Suprapubic skin (tissue), 4 donors: ENCODE measurements around the gene SLC7A4. TPM values are rescaled to one million over a fixed set of nuclear protein-coding genes. Genes with fewer than 3 reads are reported as not detected.

Source experiments
- DNase-seq, 2 donors: peaks; one replicate each; pipeline ENCODE4 v3.0.0-alpha.2; 2019; ENCODE audit warnings: low spot score in 2 of 2
- H3K27ac ChIP-seq: fragments of 200-600 bp; sonication (generic); one replicate; pipeline ENCODE4 v1.5.1; 2019
- H3K27me3 ChIP-seq: fragments of 200-600 bp; sonication (generic); one replicate; pipeline ENCODE4 v1.5.1; 2019
- H3K36me3 ChIP-seq: fragments of 200-600 bp; sonication (generic); one replicate; pipeline ENCODE4 v1.5.1; 2019
- H3K4me1 ChIP-seq: fragments of 200-600 bp; sonication (generic); one replicate; pipeline ENCODE4 v1.5.1; 2019
- H3K4me3 ChIP-seq: fragments of 200-600 bp; sonication (generic); one replicate; pipeline ENCODE4 v1.5.1; 2019; ENCODE audit warnings: mild to moderate bottlenecking
- H3K9me3 ChIP-seq: fragments of 200-600 bp; sonication (generic); one replicate; pipeline ENCODE4 v1.5.1; 2019
- EP300 ChIP-seq: sonication (generic); formaldehyde crosslinking; IDR thresholded peaks from one replicate; pipeline ENCODE4 v1.6.1; 2017; ENCODE audit warnings: antibody characterized with exemption
- POLR2A ChIP-seq, 2 donors: fragments of 450-650 bp; IDR thresholded peaks; one replicate each; pipeline ENCODE4 v1.6.1; 2017; ENCODE audit warnings: antibody characterized with exemption in 2 of 2, mild to moderate bottlenecking in 2 of 2, moderate library complexity in 2 of 2
- POLR2AphosphoS5 ChIP-seq, 3 donors: sonication (generic); formaldehyde crosslinking; IDR thresholded peaks; one replicate each; pipeline ENCODE4 v1.6.1; 2017; ENCODE audit warnings: antibody characterized with exemption in 3 of 3
- WGBS: methylation state at CpG from one replicate; pipeline ENCODE4 v1.1.5; 2018; 5-methylcytosine and 5-hydroxymethylcytosine counted together
- total RNA-seq, 4 donors: library from RNA; depleted of rRNA; stranded (reverse); fragments of >200 nt; gene quantifications; one replicate each; pipeline ENCODE4 v1.1.0, GENCODE V29; 2016
- TF ChIP-seq, protein P1 (sequence below), 2 donors: fragments of 200-600 bp in 1 of 2; fragments of 450-650 bp in 1 of 2; sonication (generic) in 1 of 2; IDR thresholded peaks; one replicate each; pipeline ENCODE4 v1.5.1; 2016 to 2019; ENCODE audit warnings: antibody characterized with exemption in 2 of 2, mild to moderate bottlenecking in 1 of 2, moderate library complexity in 1 of 2

Gene SLC7A4
- total RNA-seq, 4 donors from 2014 or later = 0.48 to 2.2 (median 1.6) TPM

GRCh38 chr22:21026783-21027692, 5.3 kb downstream of the SLC7A4 start:
- DNase-seq = no peak
- 78% methylated on average over 7 of the region's 14 CpGs for WGBS
- Histone ChIP-seq H3K27ac (no peak overlapping the region), H3K9me3 (no peaks in the 10 kb centered on the region), H3K36me3 (no peaks in the 10 kb centered on the region), H3K4me3 (no peak overlapping the region), H3K4me1 (peaks cover 18% of the 10 kb centered on the region), H3K27me3 (peaks cover 28% of the 10 kb centered on the region)
- TF ChIP-seq, protein P1, sequence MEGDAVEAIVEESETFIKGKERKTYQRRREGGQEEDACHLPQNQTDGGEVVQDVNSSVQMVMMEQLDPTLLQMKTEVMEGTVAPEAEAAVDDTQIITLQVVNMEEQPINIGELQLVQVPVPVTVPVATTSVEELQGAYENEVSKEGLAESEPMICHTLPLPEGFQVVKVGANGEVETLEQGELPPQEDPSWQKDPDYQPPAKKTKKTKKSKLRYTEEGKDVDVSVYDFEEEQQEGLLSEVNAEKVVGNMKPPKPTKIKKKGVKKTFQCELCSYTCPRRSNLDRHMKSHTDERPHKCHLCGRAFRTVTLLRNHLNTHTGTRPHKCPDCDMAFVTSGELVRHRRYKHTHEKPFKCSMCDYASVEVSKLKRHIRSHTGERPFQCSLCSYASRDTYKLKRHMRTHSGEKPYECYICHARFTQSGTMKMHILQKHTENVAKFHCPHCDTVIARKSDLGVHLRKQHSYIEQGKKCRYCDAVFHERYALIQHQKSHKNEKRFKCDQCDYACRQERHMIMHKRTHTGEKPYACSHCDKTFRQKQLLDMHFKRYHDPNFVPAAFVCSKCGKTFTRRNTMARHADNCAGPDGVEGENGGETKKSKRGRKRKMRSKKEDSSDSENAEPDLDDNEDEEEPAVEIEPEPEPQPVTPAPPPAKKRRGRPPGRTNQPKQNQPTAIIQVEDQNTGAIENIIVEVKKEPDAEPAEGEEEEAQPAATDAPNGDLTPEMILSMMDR (IDR thresholded peaks at IDR 0.05) = no peak
- no peak for TF ChIP-seq POLR2A (IDR thresholded peaks at IDR 0.05)
- no peak for TF ChIP-seq EP300
- no peak for TF ChIP-seq POLR2AphosphoS5 (IDR thresholded peaks at IDR 0.05)

DNA sequence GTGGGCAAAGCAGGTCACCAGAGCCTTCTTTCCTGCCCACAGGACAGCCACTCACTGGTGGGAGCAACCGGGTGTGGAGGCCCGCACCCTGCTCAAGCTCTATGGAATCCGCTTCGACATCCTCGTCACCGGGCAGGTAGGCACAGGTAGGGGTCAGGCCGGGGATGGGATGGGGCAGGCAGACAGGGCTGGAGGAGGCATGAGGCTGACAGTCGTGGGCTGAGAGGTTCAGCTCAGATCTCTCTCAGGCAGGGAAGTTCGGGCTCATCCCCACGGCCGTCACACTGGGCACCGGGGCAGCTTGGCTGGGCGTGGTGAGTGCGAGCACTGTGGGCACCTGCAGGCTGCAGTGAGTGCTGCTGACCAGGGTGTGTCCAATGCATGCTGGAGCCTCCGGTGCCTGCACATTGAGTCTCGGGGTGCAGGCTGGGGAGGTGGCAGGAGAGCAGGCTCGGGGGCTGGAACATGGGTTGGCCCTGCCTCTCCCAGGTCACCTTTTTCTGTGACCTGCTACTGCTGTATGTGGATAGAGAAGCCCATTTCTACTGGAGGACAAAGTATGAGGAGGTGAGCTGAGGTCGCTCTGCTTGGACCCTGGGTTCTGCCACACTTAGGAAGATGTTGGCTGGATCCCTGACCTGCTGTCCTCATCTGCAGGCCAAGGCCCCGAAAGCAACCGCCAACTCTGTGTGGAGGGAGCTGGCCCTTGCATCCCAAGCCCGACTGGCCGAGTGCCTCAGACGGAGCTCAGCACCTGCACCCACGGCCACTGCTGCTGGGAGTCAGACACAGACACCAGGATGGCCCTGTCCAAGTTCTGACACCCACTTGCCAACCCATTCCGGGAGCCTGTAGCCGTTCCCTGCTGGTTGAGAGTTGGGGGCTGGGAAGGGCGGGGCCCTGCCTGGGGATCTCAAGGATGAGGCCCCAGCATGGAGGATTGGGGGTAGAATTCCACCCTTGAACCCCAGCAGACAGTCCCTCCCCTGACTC, 6.3 kb downstream of the SLC7A4 start:
- peaks cover 18% of the 10 kb centered on the region for H3K27me3 ChIP-seq
- no peak overlapping the region for H3K4me3 ChIP-seq
- H3K9me3 ChIP-seq = no peaks in the 10 kb centered on the region
- peaks cover 11% of the 10 kb centered on the region for H3K4me1 ChIP-seq
- WGBS = no CpG with 5 or more reads among the region's 27 CpGs
- H3K36me3 ChIP-seq = no peaks in the 10 kb centered on the region
- no peak for TF ChIP-seq POLR2AphosphoS5 (IDR thresholded peaks at IDR 0.05)
- TF ChIP-seq EP300 = no peak
- no peak for TF ChIP-seq POLR2A (IDR thresholded peaks at IDR 0.05)
- TF ChIP-seq, protein P1 (IDR thresholded peaks at IDR 0.05) = no peak
- no peak overlapping the region for H3K27ac ChIP-seq
- DNase-seq = no peak

DNA sequence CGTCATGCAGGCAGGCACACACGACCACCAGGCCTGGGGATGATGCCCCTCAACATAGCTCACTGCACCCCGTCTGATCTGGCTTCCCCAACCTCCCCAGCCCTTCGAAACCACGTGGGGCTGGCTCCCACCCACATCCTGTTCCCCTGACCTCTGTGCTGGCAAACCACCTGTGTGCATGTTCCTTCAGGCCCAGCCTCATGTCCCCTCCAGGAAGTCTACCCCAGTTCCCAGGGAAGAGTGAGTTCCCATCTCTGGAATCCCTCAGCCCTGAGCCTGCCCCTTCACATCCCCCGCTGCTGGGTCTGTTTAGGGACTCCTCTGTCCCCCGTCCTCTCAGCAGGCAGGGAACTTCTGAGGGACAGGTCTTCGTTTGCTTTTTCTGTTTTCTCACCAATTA, 7.1 kb downstream of the SLC7A4 start:
- DNase-seq = no peak
- H3K36me3 ChIP-seq = no peaks in the 10 kb centered on the region
- TF ChIP-seq EP300 (no peak), POLR2A (IDR thresholded peaks at IDR 0.05) (no peak), POLR2AphosphoS5 (IDR thresholded peaks at IDR 0.05) (no peak)
- TF ChIP-seq, protein P1 (IDR thresholded peaks at IDR 0.05) = no peak
- H3K27ac ChIP-seq = no peak overlapping the region
- no peaks in the 10 kb centered on the region for H3K9me3 ChIP-seq
- peaks cover 11% of the 10 kb centered on the region for H3K4me1 ChIP-seq
- H3K4me3 ChIP-seq = no peak overlapping the region
- 53% methylated on average over 8 of the region's 8 CpGs for WGBS
- H3K27me3 ChIP-seq = peaks cover 14% of the 10 kb centered on the region

DNA sequence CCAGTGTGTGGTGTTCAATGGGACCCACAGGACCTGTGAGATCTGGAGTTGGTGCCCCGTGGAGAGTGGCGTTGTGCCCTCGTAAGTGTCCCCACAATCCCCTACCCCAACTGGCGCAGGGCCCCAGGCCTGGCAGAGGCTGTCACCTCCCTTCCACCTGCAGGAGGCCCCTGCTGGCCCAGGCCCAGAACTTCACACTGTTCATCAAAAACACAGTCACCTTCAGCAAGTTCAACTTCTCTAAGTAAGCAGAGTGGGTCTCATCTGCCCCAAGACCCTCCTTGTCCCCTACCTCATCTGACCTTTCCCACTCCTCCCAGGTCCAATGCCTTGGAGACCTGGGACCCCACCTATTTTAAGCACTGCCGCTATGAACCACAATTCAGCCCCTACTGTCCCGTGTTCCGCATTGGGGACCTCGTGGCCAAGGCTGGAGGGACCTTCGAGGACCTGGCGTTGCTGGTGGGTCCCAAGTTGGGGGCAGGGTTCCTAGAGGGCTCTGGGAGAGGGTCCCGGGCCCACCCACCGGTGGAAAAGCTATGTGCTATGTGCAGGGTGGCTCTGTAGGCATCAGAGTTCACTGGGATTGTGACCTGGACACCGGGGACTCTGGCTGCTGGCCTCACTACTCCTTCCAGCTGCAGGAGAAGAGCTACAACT, 9.3 kb downstream of the SLC7A4 start:
- peaks cover 6% of the 10 kb centered on the region for H3K27me3 ChIP-seq
- TF ChIP-seq, protein P1 (IDR thresholded peaks at IDR 0.05) = no peak
- TF ChIP-seq EP300 (no peak), POLR2A (IDR thresholded peaks at IDR 0.05) (no peak), POLR2AphosphoS5 (IDR thresholded peaks at IDR 0.05) (no peak)
- no peaks in the 10 kb centered on the region for H3K36me3 ChIP-seq
- H3K27ac ChIP-seq = no peak overlapping the region
- WGBS = 88% methylated on average over 11 of the region's 13 CpGs
- no peak for DNase-seq
- no peaks in the 10 kb centered on the region for H3K9me3 ChIP-seq
- H3K4me3 ChIP-seq = no peak overlapping the region
- H3K4me1 ChIP-seq = peaks cover 11% of the 10 kb centered on the region
